ENCODE measurements around the gene TTC9. TPM values are rescaled to one million over a fixed set of nuclear protein-coding genes. Genes with fewer than 3 reads are reported as not detected.
A peak's percentile ranks its signal among the peaks of the same experiment; 100 is the strongest.

Gene TTC9
- total and polyA plus RNA-seq, 2 experiments from 2014 or later = 10.3 to 34.2 TPM

DNA sequence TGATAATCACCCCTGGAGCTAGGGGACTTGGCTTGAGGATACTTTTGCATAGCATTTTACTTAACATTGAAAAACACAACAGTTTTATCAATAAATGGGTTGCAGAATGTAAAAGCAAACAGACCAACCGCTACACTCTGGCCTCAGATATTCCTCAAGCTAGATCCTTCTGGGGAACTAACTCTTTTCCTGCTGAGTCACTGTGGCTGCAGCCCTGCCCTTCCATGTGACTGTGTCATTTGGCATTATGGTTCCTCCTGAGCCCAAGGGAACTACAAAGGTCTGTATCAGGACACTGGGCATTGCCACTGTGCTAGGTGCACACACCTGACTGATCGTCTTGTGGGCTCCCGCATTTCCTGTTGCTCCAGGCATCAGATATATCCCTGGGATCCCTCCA, 56.6 kb downstream of the TTC9 start:
- no peak overlapping the region for H3K27ac ChIP-seq (ENCODE audit: low read depth)
- ATAC-seq = no peak
- DNase-seq (ENCODE audit: low spot score) = no peak
- Mint-ChIP-seq H3K4me1 (peaks cover 18% of the 10 kb centered on the region), H3K4me3 (no peak overlapping the region), H3K27me3 (ENCODE audit: insufficient read depth, low read depth, poor library complexity) (no peaks in the 10 kb centered on the region), H3K27ac (no peak overlapping the region), H3K9me3 (no peaks in the 10 kb centered on the region; the same call in 2 of the 3 replicates), H3K36me3 (ENCODE audit: low read depth) (no peaks in the 10 kb centered on the region; the same call in 2 of the 3 replicates)
- no peak overlapping the region for H3K4me2 ChIP-seq
- 0 out of 2 replicates have a peak, but pooled peaks cover 6% of the 10 kb centered on the region for H3K9me2 ChIP-seq (ENCODE audit: insufficient read depth)
- no peaks in the 10 kb centered on the region for H3K79me2 ChIP-seq (replicated peaks; ENCODE audit: insufficient read depth)
- H4K20me1 ChIP-seq (replicated peaks; ENCODE audit: insufficient read depth) = no peaks in the 10 kb centered on the region
- no peak overlapping the region for H3K4me3 ChIP-seq
- peaks cover 4% of the 10 kb centered on the region; the same call in 1 of the 2 replicates for H3K4me1 ChIP-seq (ENCODE audit: insufficient read depth)
- no peaks in the 10 kb centered on the region for H3F3A ChIP-seq (replicated peaks; ENCODE audit: low read depth)
- H2AFZ ChIP-seq = peak overlapping the region; percentile 83
- H3K36me3 ChIP-seq (ENCODE audit: insufficient read depth) = no peaks in the 10 kb centered on the region
- H3K27me3 ChIP-seq (ENCODE audit: insufficient read depth) = no peaks in the 10 kb centered on the region
- no peak for TF ChIP-seq POLR2AphosphoS5 (IDR thresholded peaks at IDR 0.05; ENCODE audit: low read depth)
- no peak for TF ChIP-seq ZNF114 (CRISPR knock-in tag; IDR thresholded peaks at IDR 0.05)
- TF ChIP-seq ZNF331 (CRISPR knock-in tag; IDR thresholded peaks at IDR 0.05; ENCODE audit: low read depth) = no peak
- TF ChIP-seq EZH2phosphoT487 (IDR thresholded peaks at IDR 0.05; ENCODE audit: unreplicated experiment) = no peak
- no peak for TF ChIP-seq REST (IDR thresholded peaks at IDR 0.05; ENCODE audit: unreplicated experiment)
- no peak for TF ChIP-seq NANOG (IDR thresholded peaks at IDR 0.05; ENCODE audit: borderline replicate concordance)
- no peak for TF ChIP-seq ETS1 (IDR thresholded peaks at IDR 0.05)
- no peak for TF ChIP-seq ZNF462 (CRISPR knock-in tag; IDR thresholded peaks at IDR 0.05)
- no peak for TF ChIP-seq CREB1 (CRISPR knock-in tag; IDR thresholded peaks at IDR 0.05; ENCODE audit: low read depth)
- TF ChIP-seq STAT1 (IDR thresholded peaks at IDR 0.05; ENCODE audit: unreplicated experiment) = no peak
- TF ChIP-seq EZH2 (IDR thresholded peaks at IDR 0.05; ENCODE audit: low read depth, unreplicated experiment) = no peak
